ENCODE measurements around the gene MIP.

DNA sequence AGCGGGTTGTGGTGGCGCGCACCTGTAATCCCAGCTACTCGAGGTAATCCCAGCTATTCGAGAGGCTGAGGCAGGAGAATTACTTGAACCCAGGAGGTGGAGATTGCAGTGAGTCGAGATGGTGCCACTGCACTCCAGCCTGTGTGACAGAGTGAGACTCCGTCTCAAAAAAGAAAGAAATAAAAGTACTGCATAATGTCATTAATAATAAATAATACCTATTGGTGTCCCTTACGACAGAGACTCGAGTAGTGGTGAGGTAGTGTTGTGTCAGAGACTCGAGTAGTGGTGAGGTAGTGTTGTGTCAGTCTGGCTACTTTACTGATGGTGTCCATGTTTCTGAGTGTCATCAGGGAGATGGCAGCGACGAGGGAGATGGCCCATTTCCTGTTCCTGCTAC lies 32.2 kb upstream of the MIP start:
- TF ChIP-seq, protein P1, sequence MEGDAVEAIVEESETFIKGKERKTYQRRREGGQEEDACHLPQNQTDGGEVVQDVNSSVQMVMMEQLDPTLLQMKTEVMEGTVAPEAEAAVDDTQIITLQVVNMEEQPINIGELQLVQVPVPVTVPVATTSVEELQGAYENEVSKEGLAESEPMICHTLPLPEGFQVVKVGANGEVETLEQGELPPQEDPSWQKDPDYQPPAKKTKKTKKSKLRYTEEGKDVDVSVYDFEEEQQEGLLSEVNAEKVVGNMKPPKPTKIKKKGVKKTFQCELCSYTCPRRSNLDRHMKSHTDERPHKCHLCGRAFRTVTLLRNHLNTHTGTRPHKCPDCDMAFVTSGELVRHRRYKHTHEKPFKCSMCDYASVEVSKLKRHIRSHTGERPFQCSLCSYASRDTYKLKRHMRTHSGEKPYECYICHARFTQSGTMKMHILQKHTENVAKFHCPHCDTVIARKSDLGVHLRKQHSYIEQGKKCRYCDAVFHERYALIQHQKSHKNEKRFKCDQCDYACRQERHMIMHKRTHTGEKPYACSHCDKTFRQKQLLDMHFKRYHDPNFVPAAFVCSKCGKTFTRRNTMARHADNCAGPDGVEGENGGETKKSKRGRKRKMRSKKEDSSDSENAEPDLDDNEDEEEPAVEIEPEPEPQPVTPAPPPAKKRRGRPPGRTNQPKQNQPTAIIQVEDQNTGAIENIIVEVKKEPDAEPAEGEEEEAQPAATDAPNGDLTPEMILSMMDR (conservative IDR thresholded peaks at IDR 0.05 in 1 of 2, IDR thresholded peaks at IDR 0.05 in 1 of 2; ENCODE audit: low read depth in 1 of 2, low read length in 2 of 2): no peak
- TF ChIP-seq EZH2 (IDR thresholded peaks at IDR 0.05; ENCODE audit: low read length, missing control alignments): no peak
